ENCODE results near the gene ACBD3.
A peak's percentile ranks its signal among the peaks of the same experiment; 100 is the strongest.

ACBD3 gene

DNA sequence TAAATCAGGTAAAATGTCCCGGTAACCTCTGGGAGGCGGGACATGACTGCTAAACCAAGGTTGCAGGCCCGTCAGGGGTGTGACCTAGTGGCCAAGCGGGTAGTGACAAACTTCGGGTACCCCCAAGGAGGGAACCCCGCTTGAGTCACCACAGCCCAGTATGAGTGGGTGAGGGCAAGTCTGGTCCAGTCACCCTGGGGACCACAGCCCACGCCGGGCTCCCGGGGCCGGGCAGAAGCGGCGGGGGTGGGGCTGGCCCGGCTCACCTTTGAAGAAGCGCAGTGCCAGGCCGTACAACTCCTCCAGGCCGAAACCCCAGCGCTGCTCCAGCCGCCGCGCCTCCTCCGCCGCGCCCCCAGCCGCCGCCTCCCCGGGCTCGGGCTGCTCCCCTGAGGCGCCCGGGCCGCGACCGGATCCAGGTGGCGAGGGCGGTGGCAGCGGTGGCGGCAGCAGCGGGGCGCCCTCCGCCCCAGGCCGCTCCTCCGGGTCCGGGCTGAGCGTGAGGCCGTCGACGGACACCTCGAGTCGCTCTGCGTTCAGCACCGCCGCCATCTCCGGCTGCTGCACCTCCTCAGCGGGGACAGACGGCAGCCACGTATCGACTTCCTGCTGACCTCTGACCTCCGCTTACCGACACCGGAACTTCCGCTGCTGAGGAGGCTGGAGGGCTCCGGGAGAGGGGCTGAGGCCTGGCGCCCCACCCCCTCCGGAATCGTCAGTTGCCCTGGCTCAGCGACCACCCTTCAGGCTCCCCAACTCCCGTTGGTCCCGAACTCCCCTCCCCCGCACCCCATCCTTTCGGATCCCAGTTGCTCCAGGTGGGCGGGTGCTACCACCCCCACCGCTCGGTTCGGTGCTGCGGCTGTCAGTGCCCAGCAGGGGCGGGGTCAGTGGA is at the start of gene ACBD3:
ACBD3 (minus strand) TSS at position 618 of the 895 bp plus-strand sequence; CDS start at position 552, 66 bp downstream.
- Histone ChIP-seq H3K27me3 (replicated peaks; ENCODE audit: control insufficient read depth, insufficient read depth, low read length) (no peaks in the 10 kb centered on the region), H3K36me3 (ENCODE audit: control insufficient read depth, insufficient read depth, low read length) (peaks cover 1% of the 10 kb centered on the region), H3K4me3 (replicated peaks; ENCODE audit: low read depth, low read length) (peak within 1 kb of the TSS; percentile 78)
- peak; percentile 85 for DNase-seq (ENCODE audit: extremely low read depth, insufficient read length)
- TF ChIP-seq, protein P1, sequence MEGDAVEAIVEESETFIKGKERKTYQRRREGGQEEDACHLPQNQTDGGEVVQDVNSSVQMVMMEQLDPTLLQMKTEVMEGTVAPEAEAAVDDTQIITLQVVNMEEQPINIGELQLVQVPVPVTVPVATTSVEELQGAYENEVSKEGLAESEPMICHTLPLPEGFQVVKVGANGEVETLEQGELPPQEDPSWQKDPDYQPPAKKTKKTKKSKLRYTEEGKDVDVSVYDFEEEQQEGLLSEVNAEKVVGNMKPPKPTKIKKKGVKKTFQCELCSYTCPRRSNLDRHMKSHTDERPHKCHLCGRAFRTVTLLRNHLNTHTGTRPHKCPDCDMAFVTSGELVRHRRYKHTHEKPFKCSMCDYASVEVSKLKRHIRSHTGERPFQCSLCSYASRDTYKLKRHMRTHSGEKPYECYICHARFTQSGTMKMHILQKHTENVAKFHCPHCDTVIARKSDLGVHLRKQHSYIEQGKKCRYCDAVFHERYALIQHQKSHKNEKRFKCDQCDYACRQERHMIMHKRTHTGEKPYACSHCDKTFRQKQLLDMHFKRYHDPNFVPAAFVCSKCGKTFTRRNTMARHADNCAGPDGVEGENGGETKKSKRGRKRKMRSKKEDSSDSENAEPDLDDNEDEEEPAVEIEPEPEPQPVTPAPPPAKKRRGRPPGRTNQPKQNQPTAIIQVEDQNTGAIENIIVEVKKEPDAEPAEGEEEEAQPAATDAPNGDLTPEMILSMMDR (IDR thresholded peaks at IDR 0.05; ENCODE audit: insufficient read depth, low read length, poor library complexity, severe bottlenecking): no peak

DNA sequence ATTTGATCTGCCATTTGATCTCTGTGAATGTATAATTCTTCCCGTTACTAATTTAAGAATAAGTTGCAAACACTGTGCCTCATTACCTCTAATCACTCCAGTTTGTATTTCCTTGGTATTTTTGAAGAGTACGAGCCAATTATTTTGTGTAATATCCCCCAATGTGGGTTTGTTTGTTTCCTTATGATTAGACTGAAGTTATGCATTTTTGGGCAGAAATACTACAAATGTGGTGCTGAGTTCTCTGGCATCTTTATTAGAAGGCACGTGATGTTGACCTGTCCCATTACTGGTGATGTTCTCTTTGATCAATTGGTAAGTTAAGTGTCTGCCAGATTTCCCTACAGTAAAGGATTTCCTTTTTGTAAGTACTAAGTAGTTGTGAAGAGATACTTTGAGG is 47.3 kb upstream of the ACBD3 start:
- H3K27me3 ChIP-seq (replicated peaks; ENCODE audit: control insufficient read depth, insufficient read depth, low read length): no peaks in the 10 kb centered on the region
- H3K36me3 ChIP-seq (ENCODE audit: control insufficient read depth, insufficient read depth, low read length): no peaks in the 10 kb centered on the region

DNA sequence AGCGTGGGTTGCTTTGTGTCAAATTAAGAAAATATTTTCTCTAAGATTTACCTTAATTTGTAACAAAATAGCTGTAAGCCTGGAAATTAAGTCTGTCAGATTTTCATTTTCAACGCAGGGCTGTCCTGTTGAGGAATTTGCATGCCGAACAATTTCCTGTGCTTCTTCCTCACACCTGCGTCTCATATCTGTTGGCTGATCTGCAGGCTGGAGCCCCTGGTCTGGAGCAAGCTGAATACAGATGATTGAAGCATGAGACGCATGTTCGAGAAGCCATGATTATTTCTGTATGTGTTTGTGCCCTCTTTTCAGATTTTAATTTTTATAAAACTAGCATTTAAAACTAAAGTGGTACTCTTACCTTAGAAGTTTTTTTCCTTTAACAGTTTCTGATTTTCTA is 46.8 kb upstream of the ACBD3 start:
- Histone ChIP-seq H3K4me3 (replicated peaks; ENCODE audit: low read depth, low read length) (no peak overlapping the region), H3K27me3 (replicated peaks; ENCODE audit: control insufficient read depth, insufficient read depth, low read length) (no peaks in the 10 kb centered on the region), H3K36me3 (ENCODE audit: control insufficient read depth, insufficient read depth, low read length) (no peaks in the 10 kb centered on the region)
- DNase-seq (ENCODE audit: extremely low read depth, insufficient read length): no peak
- TF ChIP-seq, protein P1 (IDR thresholded peaks at IDR 0.05; ENCODE audit: insufficient read depth, low read length, poor library complexity, severe bottlenecking): no peak

More for the DNA sequence above, 47.3 kb upstream of the ACBD3 start:
- TF ChIP-seq, protein P1 (IDR thresholded peaks at IDR 0.05; ENCODE audit: insufficient read depth, low read length, poor library complexity, severe bottlenecking): no peak
- no peak for DNase-seq (ENCODE audit: extremely low read depth, insufficient read length)
- H3K4me3 ChIP-seq (replicated peaks; ENCODE audit: low read depth, low read length): peak overlapping the region; percentile 10; the same call in 1 of the 2 replicates

DNA sequence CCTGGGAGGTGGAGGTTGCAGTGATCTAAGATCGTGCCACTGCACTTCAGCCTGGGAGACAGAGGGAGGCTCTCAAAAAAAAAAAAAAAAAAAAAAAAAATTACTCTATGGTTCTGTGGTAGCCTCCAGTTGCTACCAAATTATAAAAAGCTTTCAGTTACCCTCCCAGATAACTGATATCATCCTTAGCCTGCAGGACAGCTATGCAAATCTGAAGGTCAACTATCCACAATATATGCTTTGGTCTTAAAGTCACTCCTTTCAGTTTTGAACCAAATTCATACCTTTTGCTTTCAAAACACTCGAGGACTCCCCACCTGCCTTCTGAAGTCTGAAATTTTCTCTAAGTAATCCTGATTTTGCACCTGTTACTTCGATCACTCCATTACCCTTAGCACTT is 40.1 kb upstream of the ACBD3 start:
- H3K27me3 ChIP-seq (replicated peaks; ENCODE audit: control insufficient read depth, insufficient read depth, low read length): no peaks in the 10 kb centered on the region
- H3K4me3 ChIP-seq (replicated peaks; ENCODE audit: low read depth, low read length): no peak overlapping the region
- TF ChIP-seq, protein P1 (IDR thresholded peaks at IDR 0.05; ENCODE audit: insufficient read depth, low read length, poor library complexity, severe bottlenecking): no peak
- no peak for DNase-seq (ENCODE audit: extremely low read depth, insufficient read length)
- H3K36me3 ChIP-seq (ENCODE audit: control insufficient read depth, insufficient read depth, low read length): no peaks in the 10 kb centered on the region

DNA sequence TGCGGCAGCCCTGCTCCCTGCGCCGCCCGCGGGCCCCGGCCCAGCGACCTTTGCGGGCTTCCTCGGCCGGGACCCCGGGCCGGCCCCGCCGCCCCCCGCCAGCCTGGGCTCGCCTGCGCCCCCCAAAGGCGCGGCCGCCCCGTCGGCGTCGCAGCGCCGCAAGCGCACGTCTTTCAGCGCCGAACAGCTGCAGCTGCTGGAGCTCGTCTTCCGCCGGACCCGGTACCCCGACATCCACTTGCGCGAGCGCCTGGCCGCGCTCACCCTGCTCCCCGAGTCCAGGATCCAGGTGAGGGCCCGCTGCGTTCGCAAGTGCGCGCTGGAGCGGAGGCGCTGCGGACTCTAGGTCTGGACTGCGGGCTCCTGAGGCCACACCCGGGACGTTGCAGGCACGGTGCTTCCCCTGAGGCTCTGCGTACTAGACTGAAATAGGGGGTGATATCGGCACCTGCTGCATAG is 37.3 kb upstream of the ACBD3 start:
- Histone ChIP-seq H3K36me3 (ENCODE audit: control insufficient read depth, insufficient read depth, low read length) (no peaks in the 10 kb centered on the region), H3K4me3 (replicated peaks; ENCODE audit: low read depth, low read length) (peak overlapping the region; percentile 72), H3K27me3 (replicated peaks; ENCODE audit: control insufficient read depth, insufficient read depth, low read length) (no peaks in the 10 kb centered on the region)
- TF ChIP-seq, protein P1 (IDR thresholded peaks at IDR 0.05; ENCODE audit: insufficient read depth, low read length, poor library complexity, severe bottlenecking): peak; percentile 20
- peak; percentile 74 for DNase-seq (ENCODE audit: extremely low read depth, insufficient read length)
